Esophagus squamous epithelium (tissue), 5 donors: Measurements from ENCODE around the gene DOK4. TPM values are rescaled to one million over a fixed set of nuclear protein-coding genes. Genes with fewer than 3 reads are reported as not detected.

Source experiments
- DNase-seq: peaks from one replicate; lab custom pipeline; 2025; lab: John Stamatoyannopoulos, UW
- H3K27ac ChIP-seq, 4 donors: fragments of 200-600 bp; sonication (generic); one replicate each; pipeline ENCODE4 v1.5.1; 2016 to 2019; ENCODE audit warnings: mild to moderate bottlenecking in 1 of 4
- H3K27me3 ChIP-seq, 4 donors: fragments of 200-600 bp; sonication (generic); 1 replicate in 3 of 4; 2 replicates in 1 of 4; pipeline versions ENCODE4 v1.5.1 to v1.6.0; 2017 to 2021; ENCODE audit warnings: antibody characterized with exemption in 1 of 4
- H3K36me3 ChIP-seq, 3 donors: fragments of 200-600 bp; sonication (generic); one replicate each; pipeline ENCODE4 v1.5.1; 2016 to 2019
- H3K4me1 ChIP-seq, 3 donors: fragments of 200-600 bp; sonication (generic); one replicate each; pipeline ENCODE4 v1.5.1; 2017 to 2019
- H3K4me3 ChIP-seq, 4 donors: fragments of 200-600 bp; sonication (generic); 1 replicate in 3 of 4; 2 replicates in 1 of 4; pipeline ENCODE4 v1.5.1; 2016 to 2019; ENCODE audit warnings: mild to moderate bottlenecking in 2 of 4, moderate library complexity in 1 of 4
- H3K9me3 ChIP-seq, 3 donors: fragments of 200-600 bp; sonication (generic); one replicate each; pipeline ENCODE4 v1.5.1; 2016 to 2019
- POLR2A ChIP-seq, 4 donors: fragments of 450-650 bp; IDR thresholded peaks; one replicate each; pipeline ENCODE4 v1.6.1; 2017; ENCODE audit warnings: antibody characterized with exemption in 4 of 4, mild to moderate bottlenecking in 4 of 4, moderate library complexity in 3 of 4
- WGBS, 2 donors: methylation state at CpG; one replicate each; pipeline ENCODE4 v1.1.5; 2018; 5-methylcytosine and 5-hydroxymethylcytosine counted together
- intact Hi-C: fragments of 100-400 bp; cut with DNase I; formaldehyde crosslinking; loops from one replicate; pipeline ENCODE4 v1.15.0; 2022
- total RNA-seq, 4 donors: library from RNA; depleted of rRNA; stranded (reverse); fragments of >200 nt; gene quantifications; one replicate each; pipeline ENCODE4 v1.1.0, GENCODE V29; 2016
- TF ChIP-seq, protein P1 (sequence below), 6 experiments: fragments of 450-650 bp in 4 of 6; fragments of 200-600 bp in 2 of 6; sonication (generic) in 2 of 6; IDR thresholded peaks; one replicate each; pipeline ENCODE4 v1.5.1; 2016 to 2019; ENCODE audit warnings: antibody characterized with exemption in 6 of 6, mild to moderate bottlenecking in 4 of 6, moderate library complexity in 4 of 6
- donor health status: DM: yes; HTN: yes; CAD: no.

DOK4 gene
- total RNA-seq, 4 donors from 2014 or later = 20.7 to 42.7 (median 28.8) TPM

DNA sequence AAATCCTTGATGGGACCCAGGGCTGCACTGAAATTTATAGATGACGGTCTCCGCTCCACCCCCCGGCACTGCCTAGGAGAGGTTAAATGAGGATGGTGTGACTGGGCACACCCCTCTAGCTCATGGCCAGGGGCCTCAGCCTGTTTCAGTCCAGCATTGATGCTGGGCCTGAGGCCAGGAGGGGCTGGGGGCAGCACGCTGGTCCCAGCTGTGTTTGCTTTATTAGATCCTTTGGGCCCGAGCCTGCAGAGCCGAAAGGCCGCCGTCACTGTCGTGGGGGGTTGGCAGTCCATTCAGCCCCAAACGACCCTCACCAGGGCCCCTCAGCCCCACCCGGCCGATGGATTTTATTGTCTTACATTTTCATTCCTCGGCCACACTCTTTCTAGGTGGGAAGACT, 10.8 kb upstream of the DOK4 start:
- Histone ChIP-seq H3K36me3 (no peaks in the 10 kb centered on the region), H3K27me3 (peaks cover 0 to 4% (median 0%) of the 10 kb centered on the region in 4 donors), H3K27ac (no peak overlapping the region), H3K4me1 (no peaks in the 10 kb centered on the region), H3K9me3 (no peaks in the 10 kb centered on the region), H3K4me3 (no peak overlapping the region)
- 76 to 80% methylated on average over 12 to 13 of the region's 13 CpGs for WGBS, 2 donors
- intact Hi-C loops = no loop called here
- no peak for DNase-seq
- TF ChIP-seq POLR2A (IDR thresholded peaks at IDR 0.05) = no peak
- TF ChIP-seq, protein P1, sequence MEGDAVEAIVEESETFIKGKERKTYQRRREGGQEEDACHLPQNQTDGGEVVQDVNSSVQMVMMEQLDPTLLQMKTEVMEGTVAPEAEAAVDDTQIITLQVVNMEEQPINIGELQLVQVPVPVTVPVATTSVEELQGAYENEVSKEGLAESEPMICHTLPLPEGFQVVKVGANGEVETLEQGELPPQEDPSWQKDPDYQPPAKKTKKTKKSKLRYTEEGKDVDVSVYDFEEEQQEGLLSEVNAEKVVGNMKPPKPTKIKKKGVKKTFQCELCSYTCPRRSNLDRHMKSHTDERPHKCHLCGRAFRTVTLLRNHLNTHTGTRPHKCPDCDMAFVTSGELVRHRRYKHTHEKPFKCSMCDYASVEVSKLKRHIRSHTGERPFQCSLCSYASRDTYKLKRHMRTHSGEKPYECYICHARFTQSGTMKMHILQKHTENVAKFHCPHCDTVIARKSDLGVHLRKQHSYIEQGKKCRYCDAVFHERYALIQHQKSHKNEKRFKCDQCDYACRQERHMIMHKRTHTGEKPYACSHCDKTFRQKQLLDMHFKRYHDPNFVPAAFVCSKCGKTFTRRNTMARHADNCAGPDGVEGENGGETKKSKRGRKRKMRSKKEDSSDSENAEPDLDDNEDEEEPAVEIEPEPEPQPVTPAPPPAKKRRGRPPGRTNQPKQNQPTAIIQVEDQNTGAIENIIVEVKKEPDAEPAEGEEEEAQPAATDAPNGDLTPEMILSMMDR (IDR thresholded peaks at IDR 0.05) = no peak

DNA sequence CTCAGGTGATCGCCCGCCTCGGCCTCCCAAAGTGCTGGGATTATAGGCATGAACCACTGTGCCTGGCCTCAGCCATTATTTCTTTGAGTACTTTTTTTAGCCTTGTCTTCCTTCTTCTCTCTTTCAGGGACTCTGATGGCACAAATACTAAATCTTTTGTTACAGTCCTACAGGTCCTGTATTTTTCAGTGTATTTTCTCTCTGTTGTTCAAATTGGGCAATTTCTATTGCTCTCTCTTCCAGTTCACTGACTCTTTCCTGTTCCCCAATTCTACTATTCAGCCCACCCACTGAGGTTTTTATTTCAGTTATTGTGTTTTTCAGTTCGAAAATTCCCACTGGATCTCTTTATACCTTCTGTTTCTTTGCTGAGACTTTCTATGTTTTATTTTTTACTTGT, 7.5 kb upstream of the DOK4 start:
- no peak for DNase-seq
- intact Hi-C loops = no loop called here
- WGBS, 2 donors = 87% methylated on average over 4 of the region's 4 CpGs
- TF ChIP-seq, protein P1 (IDR thresholded peaks at IDR 0.05) = no peak
- no peak for TF ChIP-seq POLR2A (IDR thresholded peaks at IDR 0.05)
- H3K4me3 ChIP-seq = no peak overlapping the region
- no peaks in the 10 kb centered on the region for H3K9me3 ChIP-seq
- no peak overlapping the region for H3K27ac ChIP-seq
- peaks cover 0 to 4% (median 0%) of the 10 kb centered on the region in 4 donors for H3K27me3 ChIP-seq
- no peaks in the 10 kb centered on the region for H3K4me1 ChIP-seq
- no peaks in the 10 kb centered on the region for H3K36me3 ChIP-seq

DNA sequence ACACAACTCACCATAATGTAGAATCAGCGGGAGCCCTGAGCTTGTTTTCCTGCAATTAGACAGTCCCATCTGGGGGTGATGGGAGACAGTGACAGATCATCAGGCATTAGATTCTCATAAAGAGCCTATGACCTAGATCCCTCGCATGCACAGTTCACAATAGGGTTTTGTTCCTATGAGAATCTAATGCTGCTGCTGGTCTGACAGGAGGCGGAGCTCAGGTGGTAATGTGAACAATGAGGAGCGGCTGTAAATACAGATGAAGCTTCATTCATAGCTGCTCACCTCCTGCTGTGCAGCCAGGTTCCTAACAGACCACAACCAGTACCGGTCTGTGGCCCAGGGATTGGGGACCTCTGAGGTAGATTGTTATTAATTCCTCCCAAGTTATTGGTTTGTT, 2.9 kb upstream of the DOK4 start:
- WGBS, 2 donors = 87 to 90% methylated on average over 4 of the region's 5 CpGs
- Histone ChIP-seq H3K4me3 (no peak overlapping the region), H3K4me1 (peaks cover 19 to 27% (median 21%) of the 10 kb centered on the region in 3 donors), H3K36me3 (no peaks in the 10 kb centered on the region), H3K9me3 (no peaks in the 10 kb centered on the region), H3K27me3 (no peaks in the 10 kb centered on the region), H3K27ac (no peak overlapping the region)
- TF ChIP-seq, protein P1 (IDR thresholded peaks at IDR 0.05) = no peak
- no peak for TF ChIP-seq POLR2A (IDR thresholded peaks at IDR 0.05)
- intact Hi-C loops = no loop called here
- no peak for DNase-seq

DNA sequence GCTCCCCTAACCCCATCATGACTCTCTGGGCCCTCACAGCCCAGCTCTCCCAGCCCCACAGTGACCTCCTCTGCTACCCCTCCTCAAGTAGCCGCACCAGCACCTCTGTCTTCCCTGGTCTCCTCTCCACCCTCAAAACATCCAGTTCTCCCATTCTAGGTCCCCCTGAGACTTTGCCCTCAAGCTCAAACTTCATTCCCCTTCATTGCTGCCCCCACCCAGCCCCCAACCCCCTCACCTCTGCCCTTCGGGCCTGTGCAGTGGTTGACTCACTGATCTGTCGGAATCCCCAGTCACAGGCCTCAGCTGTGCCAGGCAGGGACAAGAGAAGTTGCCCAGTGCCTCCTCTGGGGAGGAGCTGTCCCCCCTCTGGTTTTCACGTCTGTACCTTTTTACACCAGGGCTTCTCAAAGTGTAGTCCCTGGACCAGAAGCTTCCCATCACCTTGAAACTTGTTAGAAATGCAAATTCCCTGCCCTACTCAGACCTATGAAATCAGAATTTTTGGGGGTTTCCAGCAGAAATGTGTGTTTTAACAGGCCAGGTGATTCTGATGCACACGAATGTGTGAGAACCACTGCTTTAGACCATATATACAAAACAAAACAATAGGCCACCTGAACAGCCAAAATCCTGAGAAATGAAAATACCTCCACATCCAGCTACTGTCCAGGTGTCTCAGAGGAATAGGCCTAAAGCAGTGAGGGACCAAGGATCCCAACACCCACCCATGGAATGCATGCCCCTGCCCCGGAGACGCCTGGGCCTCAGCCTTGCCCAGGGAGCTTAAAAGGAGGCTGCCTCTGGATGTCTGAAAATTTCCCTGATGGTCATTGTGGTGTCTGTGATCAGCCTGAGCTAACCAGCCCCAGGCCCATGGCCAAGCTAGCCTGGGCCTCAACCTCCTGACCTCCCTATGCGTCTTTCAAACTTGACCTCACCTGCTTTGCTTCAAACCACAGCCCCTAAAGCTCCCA, 853 bp upstream of the DOK4 start:
- no peaks in the 10 kb centered on the region for H3K36me3 ChIP-seq
- H3K27me3 ChIP-seq = no peaks in the 10 kb centered on the region
- H3K9me3 ChIP-seq = no peaks in the 10 kb centered on the region
- H3K27ac ChIP-seq = peak overlapping the region; percentile 66 to 93 (median 86)
- peaks cover 20 to 34% (median 25%) of the 10 kb centered on the region in 3 donors for H3K4me1 ChIP-seq
- 71 to 80% methylated on average over 8 of the region's 8 CpGs for WGBS, 2 donors
- intact Hi-C loops = no loop called here
- DNase-seq = no peak
- peak overlapping the region; percentile 78 to 90 (median 82) for H3K4me3 ChIP-seq
- no peak for TF ChIP-seq POLR2A (IDR thresholded peaks at IDR 0.05)
- TF ChIP-seq, protein P1 (IDR thresholded peaks at IDR 0.05) = no peak
